H9 (cell line): ENCODE data around the gene DYNC2H1. TPM values are rescaled to one million over a fixed set of nuclear protein-coding genes. Genes with fewer than 3 reads are reported as not detected.

Source experiments
- DNase-seq: peaks from one replicate; pipeline ENCODE4 v3.0.0-alpha.2; 2017
- H2AFZ ChIP-seq: one replicate; pipeline ENCODE4 v1.6.1; 2013; ENCODE audit warnings: mild to moderate bottlenecking, low read length, control low read depth, moderate library complexity
- H2AK5ac ChIP-seq: 2 replicates; pipeline ENCODE4 v1.6.1; 2013; ENCODE audit warnings: low read length, control low read depth, mixed read lengths; ENCODE audit not compliant: insufficient read length
- H2BK120ac ChIP-seq: one replicate; pipeline ENCODE4 v1.6.1; 2013; ENCODE audit warnings: low read depth, mild to moderate bottlenecking, low read length, control low read depth, inconsistent platforms; ENCODE audit not compliant: poor library complexity, severe bottlenecking
- H2BK12ac ChIP-seq: 2 replicates; pipeline ENCODE4 v1.6.1; 2013; ENCODE audit warnings: low read length, control low read depth, mixed read lengths, low read depth; ENCODE audit not compliant: insufficient read length
- H2BK15ac ChIP-seq: 2 replicates; pipeline ENCODE4 v1.6.1; 2013; ENCODE audit warnings: low read depth, low read length, control low read depth
- H2BK20ac ChIP-seq: one replicate; pipeline ENCODE4 v1.6.1; 2013; ENCODE audit warnings: low read depth, mild to moderate bottlenecking, low read length, control low read depth, inconsistent platforms; ENCODE audit not compliant: poor library complexity, severe bottlenecking
- H2BK5ac ChIP-seq: 2 replicates; pipeline ENCODE4 v1.6.1; 2013; ENCODE audit warnings: low read length, control low read depth, mixed read lengths; ENCODE audit not compliant: insufficient read length
- H3K14ac ChIP-seq: 2 replicates; pipeline ENCODE4 v1.6.1; 2013; ENCODE audit warnings: low read length, control low read depth; ENCODE audit not compliant: insufficient read depth
- H3K18ac ChIP-seq: 2 replicates; pipeline ENCODE4 v1.6.1; 2013; ENCODE audit warnings: low read depth, mild to moderate bottlenecking, mixed read lengths, low read length, control low read depth; ENCODE audit not compliant: insufficient read length
- H3K23ac ChIP-seq: 2 replicates; pipeline ENCODE4 v1.6.1; 2013; ENCODE audit warnings: low read length, control low read depth, mixed read lengths, low read depth; ENCODE audit not compliant: insufficient read length
- H3K23me2 ChIP-seq: 2 replicates; pipeline ENCODE4 v1.6.1; 2013; ENCODE audit warnings: low read depth, mild to moderate bottlenecking, mixed read lengths, low read length, control low read depth; ENCODE audit not compliant: insufficient read length, poor library complexity, severe bottlenecking
- H3K27ac ChIP-seq: 2 replicates; pipeline ENCODE4 v1.5.1; 2013; ENCODE audit warnings: low read length, control low read depth, mixed read lengths, low read depth; ENCODE audit not compliant: insufficient read length
- H3K27me3 ChIP-seq: 2 replicates; pipeline ENCODE4 v1.6.1; 2013; ENCODE audit warnings: low read length, control low read depth, inconsistent platforms; ENCODE audit not compliant: insufficient read depth
- H3K4ac ChIP-seq: 2 replicates; pipeline ENCODE4 v1.6.1; 2013; ENCODE audit warnings: low read depth, mild to moderate bottlenecking, control low read depth, inconsistent platforms, low read length, moderate library complexity
- H3K4me1 ChIP-seq: 2 replicates; pipeline ENCODE4 v1.6.1; 2013; ENCODE audit warnings: low read length, control low read depth, inconsistent platforms; ENCODE audit not compliant: insufficient read depth
- H3K4me2 ChIP-seq: 2 replicates; pipeline ENCODE4 v1.6.1; 2013; ENCODE audit warnings: low read length, control low read depth, mixed read lengths; ENCODE audit not compliant: insufficient read length, insufficient read depth
- H3K56ac ChIP-seq: 2 replicates; pipeline ENCODE4 v1.6.1; 2013; ENCODE audit warnings: low read depth, mild to moderate bottlenecking, mixed read lengths, low read length, control low read depth; ENCODE audit not compliant: insufficient read length
- H3K79me1 ChIP-seq: 2 replicates; pipeline ENCODE4 v1.6.1; 2013; ENCODE audit warnings: low read depth, mild to moderate bottlenecking, moderate library complexity, low read length, control low read depth, inconsistent platforms; ENCODE audit not compliant: insufficient read depth, poor library complexity, severe bottlenecking
- H3K79me2 ChIP-seq: 2 replicates; pipeline ENCODE4 v1.6.1; 2013; ENCODE audit warnings: low read length, control low read depth, inconsistent platforms; ENCODE audit not compliant: insufficient read depth
- H3K9ac ChIP-seq: 2 replicates; pipeline ENCODE4 v1.6.1; 2013; ENCODE audit warnings: low read length, control low read depth, mixed read lengths; ENCODE audit not compliant: insufficient read length; ENCODE audit errors: extremely low read depth
- H3K9me3 ChIP-seq: one replicate; pipeline ENCODE4 v1.6.1; 2013; ENCODE audit warnings: low read depth, low read length, inconsistent platforms; ENCODE audit not compliant: control insufficient read depth
- H3T11ph ChIP-seq: one replicate; pipeline ENCODE4 v1.6.1; 2013; ENCODE audit warnings: mild to moderate bottlenecking, low read length, control low read depth, inconsistent platforms
- H4K20me1 ChIP-seq: one replicate; pipeline ENCODE4 v1.6.1; 2013; ENCODE audit not compliant: control insufficient read depth, insufficient read length, insufficient read depth
- H4K5ac ChIP-seq: 2 replicates; pipeline ENCODE4 v1.6.1; 2013; ENCODE audit warnings: low read depth, mild to moderate bottlenecking, mixed read lengths, low read length, control low read depth; ENCODE audit not compliant: insufficient read length
- H4K8ac ChIP-seq: replicated peaks from 2 replicates; pipeline ENCODE4 v1.6.1; 2013; ENCODE audit warnings: low read length, control low read depth, mixed read lengths, low read depth; ENCODE audit not compliant: insufficient read length
- H4K91ac ChIP-seq: 2 replicates; pipeline ENCODE4 v1.6.1; 2013; ENCODE audit warnings: low read depth, mild to moderate bottlenecking, moderate library complexity, mixed read lengths, low read length, control low read depth; ENCODE audit not compliant: insufficient read length
- H3K27ac Mint-ChIP-seq, 3 experiments: 2 replicates in 2 of 3; 3 replicates in 1 of 3; pipeline ENCODE4 v1.8.0; 2020 to 2021; ENCODE audit warnings: mixed read lengths in 3 of 3, mild to moderate bottlenecking in 1 of 3, moderate library complexity in 1 of 3
- H3K27me3 Mint-ChIP-seq: 2 replicates; pipeline ENCODE4 v1.8.0; 2021; ENCODE audit warnings: low read depth, mild to moderate bottlenecking, moderate library complexity, mixed read lengths
- H3K36me3 Mint-ChIP-seq, 3 experiments: 2 replicates in 2 of 3; 3 replicates in 1 of 3; pipeline ENCODE4 v1.8.0; 2020 to 2021; ENCODE audit warnings: low read depth in 3 of 3, mixed read lengths in 3 of 3; ENCODE audit not compliant: insufficient read depth in 1 of 3
- H3K4me1 Mint-ChIP-seq, 2 experiments: 2 replicates each; pipeline ENCODE4 v1.8.0; 2020; ENCODE audit warnings: mixed read lengths in 2 of 2
- H3K4me3 Mint-ChIP-seq, 2 experiments: 2 replicates in 1 of 2; 3 replicates in 1 of 2; pipeline ENCODE4 v1.8.0; 2020 to 2021; ENCODE audit warnings: mild to moderate bottlenecking in 2 of 2, mixed read lengths in 2 of 2, moderate library complexity in 1 of 2
- H3K9me3 Mint-ChIP-seq, 2 experiments: 2 replicates in 1 of 2; 3 replicates in 1 of 2; pipeline ENCODE4 v1.8.0; 2020; ENCODE audit warnings: mild to moderate bottlenecking in 2 of 2, mixed read lengths in 2 of 2, moderate library complexity in 1 of 2
- CTCF ChIP-seq: fragments of 200-600 bp; sonication (generic); conservative IDR thresholded peaks from 3 replicates; pipeline ENCODE4 v1.8.0; 2021; ENCODE audit warnings: antibody characterized with exemption, mild to moderate bottlenecking
- WGBS: extraction: QIAGEN DNeasy Blood & Tissue Kit; methylation state at CpG from one replicate; pipeline ENCODE4 v1.1.7; 2013; ENCODE audit warnings: missing lambda C conversion rate, low lambda C conversion rate, mixed read lengths; ENCODE audit not compliant: insufficient read length; ENCODE audit errors: extremely low coverage; 5-methylcytosine and 5-hydroxymethylcytosine counted together
- total RNA-seq: library from RNA; stranded (reverse); gene quantifications from 2 replicates; pipeline ENCODE4 v1.2.1, GENCODE V29; 2021

The DYNC2H1 gene
- total RNA-seq, 1 experiment from 2014 or later, result 13.2 TPM

DNA sequence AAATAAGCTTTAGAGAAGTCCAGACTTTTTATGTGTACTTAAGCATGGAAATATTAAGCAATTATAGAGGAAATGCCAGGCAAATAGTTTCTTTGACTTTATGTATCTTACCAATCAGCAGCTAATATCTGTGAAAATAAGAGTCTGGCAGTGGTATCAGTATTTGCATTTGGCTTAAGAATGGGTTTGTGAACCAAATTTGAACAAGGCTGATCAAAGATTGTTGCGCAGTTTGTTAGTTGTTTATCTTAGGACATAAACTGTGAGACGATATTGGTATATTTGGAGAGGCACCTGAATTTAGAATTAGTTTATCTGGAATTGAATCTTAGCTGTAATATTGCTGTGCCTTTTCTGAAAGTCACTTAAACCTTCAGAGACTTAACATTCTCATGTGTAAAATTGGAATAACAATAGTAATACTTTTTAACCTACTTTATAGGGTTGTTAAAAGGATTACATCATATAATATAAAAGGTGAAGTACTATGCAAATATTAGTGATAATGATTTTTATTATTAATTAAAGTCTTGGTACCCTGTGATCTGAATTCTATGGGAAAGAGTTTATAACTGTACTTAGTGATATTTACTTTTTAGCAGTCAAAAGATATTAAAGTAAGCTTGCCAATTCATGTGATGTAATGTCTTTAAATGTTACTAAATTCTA, 66.4 kb downstream of the DYNC2H1 start:
- no peak overlapping the region for H2BK15ac ChIP-seq
- H3K4me2 ChIP-seq, result no peak overlapping the region
- no peak overlapping the region for H4K91ac ChIP-seq
- no peak overlapping the region for H2BK20ac ChIP-seq
- Mint-ChIP-seq H3K4me1 (no peaks in the 10 kb centered on the region), H3K4me3 (no peak overlapping the region), H3K9me3 (no peaks in the 10 kb centered on the region), H3K27me3 (no peaks in the 10 kb centered on the region), H3K36me3 (peaks cover 0 to 2% (median 0%) of the 10 kb centered on the region in 3 experiments; a peak in 2 of 7 replicates), H3K27ac (no peak overlapping the region)
- no peak overlapping the region for H2AK5ac ChIP-seq
- no peak for DNase-seq
- no peak for TF ChIP-seq CTCF
- no peak overlapping the region for H2BK120ac ChIP-seq
- WGBS, result no CpG with 5 or more reads among the region's 2 CpGs
- H4K20me1 ChIP-seq, result no peaks in the 10 kb centered on the region
- H3K14ac ChIP-seq, result no peak overlapping the region
- no peak overlapping the region for H3T11ph ChIP-seq
- no peak overlapping the region for H2AFZ ChIP-seq
- no peak overlapping the region for H4K5ac ChIP-seq
- no peak overlapping the region for H3K56ac ChIP-seq
- no peak overlapping the region for H3K9ac ChIP-seq
- H2BK5ac ChIP-seq, result no peak overlapping the region
- no peaks in the 10 kb centered on the region for H3K27me3 ChIP-seq
- no peaks in the 10 kb centered on the region for H3K4me1 ChIP-seq
- no peaks in the 10 kb centered on the region for H3K79me1 ChIP-seq
- no peaks in the 10 kb centered on the region for H3K23me2 ChIP-seq
- no peak overlapping the region for H2BK12ac ChIP-seq
- H3K4ac ChIP-seq, result no peak overlapping the region
- no peak overlapping the region for H3K27ac ChIP-seq
- no peaks in the 10 kb centered on the region for H3K79me2 ChIP-seq
- H4K8ac ChIP-seq, result no peak overlapping the region
- no peak overlapping the region for H3K23ac ChIP-seq
- no peak overlapping the region for H3K18ac ChIP-seq
- H3K9me3 ChIP-seq, result no peaks in the 10 kb centered on the region
